ENCODE data around the gene VNN1.

Gene VNN1

GRCh38 chr6:132698608-132699007 is 15.2 kb downstream of the VNN1 start:
- ChIA-PET POLR2A (no interaction called here), CTCF (interaction anchor here (0.7 kb wide), 1 partner anchor 14 kb away, joined by 3 read pairs; no protein-coding TSS in a partner anchor)
- no peaks in the 10 kb centered on the region for H3K36me3 ChIP-seq (ENCODE audit: control insufficient read depth in 2 of 2, insufficient read depth in 1 of 2, low read length in 2 of 2)
- TF ChIP-seq EGR2 (tag by site-specific recombination; IDR thresholded peaks at IDR 0.05; ENCODE audit: low read depth) (no peak), KLF16 (tag by site-specific recombination; IDR thresholded peaks at IDR 0.05) (no peak), ZNF660 (tag by site-specific recombination; IDR thresholded peaks at IDR 0.05) (no peak)
- TF ChIP-seq, protein P1, sequence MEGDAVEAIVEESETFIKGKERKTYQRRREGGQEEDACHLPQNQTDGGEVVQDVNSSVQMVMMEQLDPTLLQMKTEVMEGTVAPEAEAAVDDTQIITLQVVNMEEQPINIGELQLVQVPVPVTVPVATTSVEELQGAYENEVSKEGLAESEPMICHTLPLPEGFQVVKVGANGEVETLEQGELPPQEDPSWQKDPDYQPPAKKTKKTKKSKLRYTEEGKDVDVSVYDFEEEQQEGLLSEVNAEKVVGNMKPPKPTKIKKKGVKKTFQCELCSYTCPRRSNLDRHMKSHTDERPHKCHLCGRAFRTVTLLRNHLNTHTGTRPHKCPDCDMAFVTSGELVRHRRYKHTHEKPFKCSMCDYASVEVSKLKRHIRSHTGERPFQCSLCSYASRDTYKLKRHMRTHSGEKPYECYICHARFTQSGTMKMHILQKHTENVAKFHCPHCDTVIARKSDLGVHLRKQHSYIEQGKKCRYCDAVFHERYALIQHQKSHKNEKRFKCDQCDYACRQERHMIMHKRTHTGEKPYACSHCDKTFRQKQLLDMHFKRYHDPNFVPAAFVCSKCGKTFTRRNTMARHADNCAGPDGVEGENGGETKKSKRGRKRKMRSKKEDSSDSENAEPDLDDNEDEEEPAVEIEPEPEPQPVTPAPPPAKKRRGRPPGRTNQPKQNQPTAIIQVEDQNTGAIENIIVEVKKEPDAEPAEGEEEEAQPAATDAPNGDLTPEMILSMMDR (tag by site-specific recombination; IDR thresholded peaks at IDR 0.05): no peak
- H3K27ac ChIP-seq (ENCODE audit: extremely low read depth, low read depth, low read length): no peak overlapping the region
- H3K4me3 ChIP-seq (ENCODE audit: low read depth, low read length): no peak overlapping the region
- no peaks in the 10 kb centered on the region for H3K4me1 ChIP-seq (ENCODE audit: control insufficient read depth, insufficient read depth, low read length)
- no peaks in the 10 kb centered on the region for H3K9me3 ChIP-seq (ENCODE audit: control insufficient read depth, insufficient read depth, low read depth, low read length)

DNA sequence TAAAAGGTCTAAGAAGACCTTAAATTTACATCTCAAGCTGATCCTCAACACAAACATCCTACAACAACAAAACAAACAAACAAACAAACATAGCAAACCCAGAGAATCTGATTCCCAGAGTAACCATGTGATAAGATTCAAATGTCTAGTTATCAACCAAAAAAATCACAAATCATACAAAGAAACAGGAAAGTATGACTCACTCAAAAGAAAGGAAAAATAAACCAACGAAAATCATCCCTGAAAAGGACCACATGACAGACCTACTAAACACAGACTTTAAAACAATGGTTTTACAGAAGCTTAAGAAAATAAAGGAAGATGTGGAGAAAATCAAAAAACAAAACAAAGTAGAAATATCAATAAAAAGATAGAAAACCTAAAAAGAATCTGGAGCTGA is 18.1 kb downstream of the VNN1 start:
- Histone ChIP-seq H3K9me3 (ENCODE audit: control insufficient read depth, insufficient read depth, low read depth, low read length) (no peaks in the 10 kb centered on the region), H3K4me1 (ENCODE audit: control insufficient read depth, insufficient read depth, low read length) (no peaks in the 10 kb centered on the region), H3K4me3 (ENCODE audit: low read depth, low read length) (no peak overlapping the region), H3K36me3 (ENCODE audit: control insufficient read depth in 2 of 2, insufficient read depth in 1 of 2, low read length in 2 of 2) (no peaks in the 10 kb centered on the region), H3K27ac (ENCODE audit: extremely low read depth, low read depth, low read length) (no peak overlapping the region)
- TF ChIP-seq ZXDB (tag by site-specific recombination; IDR thresholded peaks at IDR 0.05): no peak
- no peak for TF ChIP-seq SP2 (tag by site-specific recombination; IDR thresholded peaks at IDR 0.05)
- ChIA-PET POLR2A (no interaction called here), CTCF (interaction anchor here (0.5 to 1.5 kb wide), 4 partner anchors 26 to 180 kb away, joined by 3 to 5 read pairs (median 4); no protein-coding TSS in a partner anchor)

- CTCF ChIA-PET: interaction anchor here (1.4 to 1.6 kb wide), 2 partner anchors 8 to 105 kb away, joined by 3 to 6 read pairs; partner anchors contain the start of gene SLC18B1
Measured at GRCh38 chr6:132693478-132693877, 20.4 kb downstream of the VNN1 start.

DNA sequence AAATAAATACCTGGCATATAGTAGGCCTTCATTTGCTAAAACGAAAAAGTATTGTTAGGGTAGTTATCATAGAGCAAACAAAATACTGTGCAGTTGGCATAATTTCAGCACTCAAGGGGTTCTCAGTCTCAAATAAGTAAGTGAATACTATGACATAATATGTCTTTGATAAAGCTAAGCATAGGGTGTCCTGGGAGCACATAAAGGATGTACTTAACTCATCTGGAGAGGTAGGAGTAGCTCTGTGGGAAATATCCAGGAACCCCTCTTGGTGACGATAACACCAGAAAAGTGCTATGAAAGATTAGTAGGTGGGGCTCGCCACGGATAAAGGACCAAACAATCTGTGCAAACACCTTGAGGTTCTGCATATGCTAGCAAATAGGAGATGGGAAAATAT is 23.2 kb downstream of the VNN1 start:
- POLR2A ChIA-PET: no interaction called here

More at GRCh38 chr6:132693478-132693877, 20.4 kb downstream of the VNN1 start:
- Histone ChIP-seq H3K4me3 (ENCODE audit: low read depth, low read length) (no peak overlapping the region), H3K4me1 (ENCODE audit: control insufficient read depth, insufficient read depth, low read length) (no peaks in the 10 kb centered on the region), H3K9me3 (ENCODE audit: control insufficient read depth, insufficient read depth, low read depth, low read length) (no peaks in the 10 kb centered on the region), H3K36me3 (ENCODE audit: control insufficient read depth in 2 of 2, insufficient read depth in 1 of 2, low read length in 2 of 2) (no peaks in the 10 kb centered on the region), H3K27ac (ENCODE audit: extremely low read depth, low read depth, low read length) (no peak overlapping the region)
- TF ChIP-seq ZBTB1 (tag by site-specific recombination; IDR thresholded peaks at IDR 0.05) (no peak), ZNF837 (tag by site-specific recombination; IDR thresholded peaks at IDR 0.05) (no peak)
- POLR2A ChIA-PET: no interaction called here

More for the DNA sequence above, 23.2 kb downstream of the VNN1 start:
- no peaks in the 10 kb centered on the region for H3K4me1 ChIP-seq (ENCODE audit: control insufficient read depth, insufficient read depth, low read length)
- CTCF ChIA-PET: no interaction called here
- TF ChIP-seq ZBTB44 (tag by site-specific recombination; IDR thresholded peaks at IDR 0.05) (no peak), ZNF529 (tag by site-specific recombination; IDR thresholded peaks at IDR 0.05; ENCODE audit: insufficient replicate concordance) (no peak), ZNF175 (tag by site-specific recombination; IDR thresholded peaks at IDR 0.05) (no peak), TRIM28 (IDR thresholded peaks at IDR 0.05; ENCODE audit: borderline replicate concordance, low read length) (no peak), ZSCAN16 (tag by site-specific recombination; IDR thresholded peaks at IDR 0.05) (no peak), ZNF600 (tag by site-specific recombination; IDR thresholded peaks at IDR 0.05) (no peak), ZNF112 (tag by site-specific recombination; IDR thresholded peaks at IDR 0.05) (no peak), HOXA7 (CRISPR knock-in tag; IDR thresholded peaks at IDR 0.05; ENCODE audit: borderline replicate concordance) (no peak)
- no peaks in the 10 kb centered on the region for H3K9me3 ChIP-seq (ENCODE audit: control insufficient read depth, insufficient read depth, low read depth, low read length)
- H3K27ac ChIP-seq (ENCODE audit: extremely low read depth, low read depth, low read length): no peak overlapping the region
- H3K36me3 ChIP-seq (ENCODE audit: control insufficient read depth in 2 of 2, insufficient read depth in 1 of 2, low read length in 2 of 2): no peaks in the 10 kb centered on the region
- no peak overlapping the region for H3K4me3 ChIP-seq (ENCODE audit: low read depth, low read length)

Data from HEK293 (cell line).